Upper lobe of left lung (tissue), 4 donors: ENCODE data around the gene MATN3.

Source experiments
- CTCF ChIP-seq, 6 experiments: fragments of 450-650 bp in 4 of 6; fragments of 200-600 bp in 2 of 6; sonication (generic) in 2 of 6; IDR thresholded peaks; one replicate each; pipeline ENCODE4 v1.5.1; 2016 to 2019; ENCODE audit warnings: antibody characterized with exemption in 6 of 6
- EP300 ChIP-seq, 4 donors: sonication (generic); formaldehyde crosslinking; IDR thresholded peaks; one replicate each; pipeline ENCODE4 v1.5.1; 2017; ENCODE audit warnings: antibody characterized with exemption in 4 of 4, control low read depth in 2 of 4

GRCh38 chr2:20012282-20013125, at the start of gene MATN3:
- no peak for TF ChIP-seq CTCF (IDR thresholded peaks at IDR 0.05)
- no peak for TF ChIP-seq EP300 (IDR thresholded peaks at IDR 0.05)
